ENCODE results near the gene POLR3K. TPM values are rescaled to one million over a fixed set of nuclear protein-coding genes. Genes with fewer than 3 reads are reported as not detected.
"Not testable (repeated sequence)": the region's sequence is repeated elsewhere in the genome, so short reads cannot be mapped to it uniquely, and the experiment has no call there.

Gene POLR3K
- total and polyA plus RNA-seq, 10 donors = 5.2 to 24.1 (median 13.7) TPM

DNA sequence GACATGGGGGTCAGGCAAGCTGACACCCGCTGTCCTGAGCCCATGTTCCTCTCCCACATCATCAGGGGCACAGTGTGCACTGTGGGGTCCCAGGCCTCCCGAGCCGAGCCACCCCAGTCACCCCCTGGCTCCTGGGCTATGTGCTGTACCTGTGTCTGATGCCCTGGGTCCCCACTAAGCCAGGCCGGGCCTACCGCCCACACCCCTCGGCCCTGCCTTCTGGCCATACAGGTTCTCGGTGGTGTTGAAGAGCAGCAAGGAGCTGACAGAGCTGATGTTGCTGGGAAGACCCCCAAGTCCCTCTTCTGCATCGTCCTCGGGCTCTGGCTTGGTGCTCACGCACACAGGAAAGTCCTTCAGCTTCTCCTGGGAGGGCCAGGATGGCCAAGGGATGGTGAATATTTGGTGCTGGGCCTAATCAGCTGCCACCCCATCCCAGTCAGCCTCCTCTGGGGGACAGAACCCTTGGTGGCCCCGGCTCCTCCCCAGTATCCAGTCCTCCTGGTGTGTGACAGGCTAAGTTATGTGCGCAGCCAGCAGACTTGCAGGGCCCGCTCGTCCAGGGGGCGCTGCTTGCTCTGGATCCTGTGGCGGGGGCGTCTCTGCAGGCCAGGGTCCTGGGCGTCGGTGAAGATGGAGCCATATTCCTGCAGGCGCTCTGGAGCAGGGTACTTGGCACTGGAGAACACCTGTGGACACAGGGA is 36.2 kb downstream of the POLR3K start:
- H3K36me3 ChIP-seq; H3K9me3 ChIP-seq; DNase-seq; intact Hi-C loops (cut with DNase I; ENCODE audit: low total_unique reads); H3K4me1 ChIP-seq; H3K27me3 ChIP-seq (replicated peaks in 1 of 7); H3K4me3 ChIP-seq; H3K27ac ChIP-seq: not testable (repeated sequence)
- WGBS, 5 donors = 85 to 96% (median 89%) methylated on average over 8 to 19 of the region's 20 CpGs

DNA sequence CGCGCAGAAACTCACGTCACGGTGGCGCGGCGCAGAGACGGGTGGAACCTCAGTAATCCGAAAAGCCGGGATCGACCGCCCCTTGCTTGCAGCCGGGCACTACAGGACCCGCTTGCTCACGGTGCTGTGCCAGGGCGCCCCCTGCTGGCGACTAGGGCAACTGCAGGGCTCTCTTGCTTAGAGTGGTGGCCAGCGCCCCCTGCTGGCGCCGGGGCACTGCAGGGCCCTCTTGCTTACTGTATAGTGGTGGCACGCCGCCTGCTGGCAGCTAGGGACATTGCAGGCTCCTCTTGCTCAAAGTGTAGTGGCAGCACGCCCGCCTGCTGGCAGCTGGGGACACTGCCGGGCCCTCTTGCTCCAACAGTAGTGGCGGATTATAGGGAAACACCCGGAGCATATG is 42.6 kb downstream of the POLR3K start:
- TF ChIP-seq, protein P1, sequence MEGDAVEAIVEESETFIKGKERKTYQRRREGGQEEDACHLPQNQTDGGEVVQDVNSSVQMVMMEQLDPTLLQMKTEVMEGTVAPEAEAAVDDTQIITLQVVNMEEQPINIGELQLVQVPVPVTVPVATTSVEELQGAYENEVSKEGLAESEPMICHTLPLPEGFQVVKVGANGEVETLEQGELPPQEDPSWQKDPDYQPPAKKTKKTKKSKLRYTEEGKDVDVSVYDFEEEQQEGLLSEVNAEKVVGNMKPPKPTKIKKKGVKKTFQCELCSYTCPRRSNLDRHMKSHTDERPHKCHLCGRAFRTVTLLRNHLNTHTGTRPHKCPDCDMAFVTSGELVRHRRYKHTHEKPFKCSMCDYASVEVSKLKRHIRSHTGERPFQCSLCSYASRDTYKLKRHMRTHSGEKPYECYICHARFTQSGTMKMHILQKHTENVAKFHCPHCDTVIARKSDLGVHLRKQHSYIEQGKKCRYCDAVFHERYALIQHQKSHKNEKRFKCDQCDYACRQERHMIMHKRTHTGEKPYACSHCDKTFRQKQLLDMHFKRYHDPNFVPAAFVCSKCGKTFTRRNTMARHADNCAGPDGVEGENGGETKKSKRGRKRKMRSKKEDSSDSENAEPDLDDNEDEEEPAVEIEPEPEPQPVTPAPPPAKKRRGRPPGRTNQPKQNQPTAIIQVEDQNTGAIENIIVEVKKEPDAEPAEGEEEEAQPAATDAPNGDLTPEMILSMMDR (IDR thresholded peaks at IDR 0.05 in 8 of 11, conservative IDR thresholded peaks at IDR 0.05 in 3 of 11) = peak in 8 of 11 experiments; percentile 13 to 70 (median 52)
- H3K27ac ChIP-seq; H3K27me3 ChIP-seq (replicated peaks in 1 of 7); H3K4me3 ChIP-seq; intact Hi-C loops (cut with DNase I; ENCODE audit: low total_unique reads); H3K9me3 ChIP-seq; H3K36me3 ChIP-seq; H3K4me1 ChIP-seq: not testable (repeated sequence)
- 10 to 60% (median 31%) methylated on average over 5 to 17 of the region's 27 CpGs; no CpG with 5 or more reads in 1 of the 5 donors for WGBS, 5 donors
- DNase-seq = peak; percentile 95

DNA sequence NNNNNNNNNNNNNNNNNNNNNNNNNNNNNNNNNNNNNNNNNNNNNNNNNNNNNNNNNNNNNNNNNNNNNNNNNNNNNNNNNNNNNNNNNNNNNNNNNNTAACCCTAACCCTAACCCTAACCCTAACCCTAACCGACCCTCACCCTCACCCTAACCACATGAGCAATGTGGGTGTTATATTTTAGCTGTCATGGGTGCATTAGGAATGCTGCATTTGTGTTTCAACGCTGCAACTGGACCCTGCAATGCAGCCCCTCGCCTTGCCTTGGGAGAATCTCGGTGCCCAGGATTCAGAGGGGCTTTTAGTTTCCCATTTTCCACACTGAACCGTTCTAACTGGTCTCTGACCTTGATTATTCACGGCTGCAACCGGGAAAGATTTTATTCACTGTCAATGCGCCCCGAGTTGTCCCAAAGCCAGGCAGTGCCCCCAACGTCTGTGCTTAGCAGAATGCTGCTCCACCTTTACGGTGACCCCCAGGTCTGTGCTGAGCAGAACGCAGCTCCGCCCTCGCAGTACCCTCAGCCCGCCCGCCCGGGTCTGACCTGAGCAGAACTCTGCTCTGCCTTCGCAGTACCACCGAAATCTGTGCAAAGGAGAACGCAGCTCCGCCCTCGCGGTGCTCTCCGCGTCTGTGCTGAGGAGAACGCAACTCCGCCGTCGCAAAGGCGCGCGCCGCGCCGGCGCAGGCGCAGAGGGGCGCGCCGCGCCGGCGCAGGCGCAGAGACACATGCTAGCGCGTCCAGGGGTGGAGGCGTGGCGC is 43.3 kb downstream of the POLR3K start:
- Histone ChIP-seq H3K36me3 (no peaks in the 10 kb centered on the region), H3K27me3 (replicated peaks in 1 of 7) (no peaks in the 10 kb centered on the region), H3K9me3 (peaks cover 0 to 4% (median 0%) of the 10 kb centered on the region in 8 donors), H3K27ac (no peak overlapping the region), H3K4me3 (no peak overlapping the region), H3K4me1 (no peaks in the 10 kb centered on the region)
- DNase-seq = no peak
- TF ChIP-seq POLR2AphosphoS5 (IDR thresholded peaks at IDR 0.05) (no peak), POLR2A (IDR thresholded peaks at IDR 0.05) (no peak)
- TF ChIP-seq, protein P1 (IDR thresholded peaks at IDR 0.05 in 8 of 11, conservative IDR thresholded peaks at IDR 0.05 in 3 of 11) = no peak
- 51 to 85% (median 76%) methylated on average over 13 to 48 of the region's 48 CpGs for WGBS, 5 donors
- intact Hi-C loops (cut with DNase I; ENCODE audit: low total_unique reads) = no loop called here

Small RNA genes lying within 50 kb of the gene (microRNA-seq; reads per million reads assigned to microRNA genes)
- 0 reads per million in 3 donors for gene MIR6859-4

Small RNA genes lying within 50 kb of the gene (small RNA-seq; reads per million reads assigned to genes)
- gene MIR6859-4 = 0 reads per million in 4 donors
- gene Z69720.2 = 0 reads per million in 4 donors

Other genes with a start within 250 kb of the POLR3K start
- gene SNRNP25, start 220 bp upstream of the POLR3K start, total RNA-seq = 10 to 100 TPM; 13.6 to 25.1 (median 17.2) TPM
- 10 to 100 TPM; 39.8 to 48.1 (median 46.6) TPM for gene SNRNP25, start 220 bp upstream of the POLR3K start, polyA plus RNA-seq
- 10 to 100 TPM in 4 of 7 donors, 1 to 10 TPM in 3; 6.5 to 23.0 (median 14.9) TPM for gene RHBDF1, start 19.0 kb upstream of the POLR3K start, total RNA-seq
- gene RHBDF1, start 19.0 kb upstream of the POLR3K start, polyA plus RNA-seq = 10 to 100 TPM in 1 of 3 donors, 1 to 10 TPM in 2; 7.0 to 11.4 (median 9.2) TPM
- 10 to 100 TPM; 34.8 to 82.4 (median 50.0) TPM for gene MPG, start 24.6 kb upstream of the POLR3K start, total RNA-seq
- gene MPG, start 24.6 kb upstream of the POLR3K start, polyA plus RNA-seq = 100 to 1,000 TPM; 115 to 122 (median 121) TPM
- gene NPRL3, start 85.1 kb upstream of the POLR3K start, total RNA-seq = 10 to 100 TPM; 22.7 to 38.7 (median 31.7) TPM
- 10 to 100 TPM in 2 of 3 donors, 1 to 10 TPM in 1; 8.7 to 22.4 (median 12.5) TPM for gene NPRL3, start 85.1 kb upstream of the POLR3K start, polyA plus RNA-seq
- gene HBZ, start 99.0 kb upstream of the POLR3K start, total RNA-seq = 1 to 10 TPM in 1 of 7 donors, not detected in 6; 1.2 TPM
- gene HBZ, start 99.0 kb upstream of the POLR3K start, polyA plus RNA-seq = under 1 TPM in 1 of 3 donors, not detected in 2; 0.16 TPM
- gene HBM, start 112.4 kb upstream of the POLR3K start, total RNA-seq = 10 to 100 TPM in 4 of 7 donors, 1 to 10 TPM in 2, not detected in 1; 1.4 to 96.6 (median 24.0) TPM
- 1 to 10 TPM in 1 of 3 donors, under 1 TPM in 2; 0.20 to 2.9 (median 0.28) TPM for gene HBM, start 112.4 kb upstream of the POLR3K start, polyA plus RNA-seq
- gene HBA2, start 119.3 kb upstream of the POLR3K start, total RNA-seq = over 10,000 TPM in 3 of 7 donors, 1,000 to 10,000 TPM in 2, 100 to 1,000 TPM in 2; 283 to 16,395 (median 9,081) TPM
- 1,000 to 10,000 TPM in 1 of 3 donors, 100 to 1,000 TPM in 2; 256 to 5,765 (median 344) TPM for gene HBA2, start 119.3 kb upstream of the POLR3K start, polyA plus RNA-seq
- over 10,000 TPM in 1 of 7 donors, 1,000 to 10,000 TPM in 4, 100 to 1,000 TPM in 2; 276 to 25,333 (median 6,594) TPM for gene HBA1, start 123.1 kb upstream of the POLR3K start, total RNA-seq
- gene HBA1, start 123.1 kb upstream of the POLR3K start, polyA plus RNA-seq = 1,000 to 10,000 TPM in 1 of 3 donors, 100 to 1,000 TPM in 1, 10 to 100 TPM in 1; 77.8 to 2,221 (median 120) TPM
- 1 to 10 TPM in 4 of 7 donors, not detected in 3; 1.0 to 7.4 (median 6.6) TPM for gene HBQ1, start 126.9 kb upstream of the POLR3K start, total RNA-seq
- 10 to 100 TPM in 1 of 3 donors, under 1 TPM in 2; 0.41 to 11.3 (median 0.62) TPM for gene HBQ1, start 126.9 kb upstream of the POLR3K start, polyA plus RNA-seq
- 100 to 1,000 TPM in 5 of 7 donors, 10 to 100 TPM in 2; 76.7 to 158 (median 105) TPM for gene LUC7L, start 175.8 kb upstream of the POLR3K start, total RNA-seq
- gene LUC7L, start 175.8 kb upstream of the POLR3K start, polyA plus RNA-seq = 100 to 1,000 TPM; 110 to 318 (median 282) TPM
- 10 to 100 TPM; 32.2 to 63.1 (median 42.5) TPM for gene FAM234A, start 181.2 kb upstream of the POLR3K start, total RNA-seq
- gene FAM234A, start 181.2 kb upstream of the POLR3K start, polyA plus RNA-seq = 10 to 100 TPM; 13.0 to 25.9 (median 13.1) TPM
- 1 to 10 TPM; 1.0 to 5.4 (median 2.6) TPM for gene RGS11, start 222.3 kb upstream of the POLR3K start, total RNA-seq
- gene RGS11, start 222.3 kb upstream of the POLR3K start, polyA plus RNA-seq = 1 to 10 TPM in 2 of 3 donors, under 1 TPM in 1; 0.79 to 5.2 (median 1.9) TPM
- gene ARHGDIG, start 227.0 kb upstream of the POLR3K start, total RNA-seq = not detected
- under 1 TPM; 0.23 to 0.99 (median 0.26) TPM for gene ARHGDIG, start 227.0 kb upstream of the POLR3K start, polyA plus RNA-seq
- 1 to 10 TPM in 1 of 7 donors, under 1 TPM in 2, not detected in 4; 0.28 to 1.1 (median 0.39) TPM for gene PDIA2, start 229.6 kb upstream of the POLR3K start, total RNA-seq
- 1 to 10 TPM in 2 of 3 donors, under 1 TPM in 1; 0.67 to 2.4 (median 1.4) TPM for gene PDIA2, start 229.6 kb upstream of the POLR3K start, polyA plus RNA-seq